GM18858 (cell line): ENCODE measurements around the gene WDPCP.
"Not testable (repeated sequence)": the region's sequence is repeated elsewhere in the genome, so short reads cannot be mapped to it uniquely, and the experiment has no call there.

Source experiments
- ATAC-seq: cut with Tn5 transposase; IDR thresholded peaks from one replicate; pipeline ENCODE4 v1.9.1; 2021; ENCODE audit not compliant: unreplicated experiment

WDPCP gene

GRCh38 chr2:63469313-63469712 lies 119.0 kb downstream of the WDPCP start:
- not testable (repeated sequence) for ATAC-seq

GRCh38 chr2:63465633-63466032 lies 122.6 kb downstream of the WDPCP start:
- no peak for ATAC-seq

GRCh38 chr2:63463142-63463541 lies 125.1 kb downstream of the WDPCP start:
- ATAC-seq: no peak

- no peak for ATAC-seq
Observed at GRCh38 chr2:63446658-63447057, 141.6 kb downstream of the WDPCP start.

- peak; percentile 44 for ATAC-seq
Observed at GRCh38 chr2:63444565-63445288, 143.6 kb downstream of the WDPCP start.

GRCh38 chr2:63440612-63441011 lies 147.7 kb downstream of the WDPCP start:
- ATAC-seq: no peak

- no peak for ATAC-seq
Observed at GRCh38 chr2:63438181-63438580, 150.1 kb downstream of the WDPCP start.

GRCh38 chr2:63436488-63436887 lies 151.8 kb downstream of the WDPCP start:
- ATAC-seq: no peak

- no peak for ATAC-seq
Observed at GRCh38 chr2:63435070-63435469, 153.2 kb downstream of the WDPCP start.

- no peak for ATAC-seq
Observed at GRCh38 chr2:63434024-63435001, 154.0 kb downstream of the WDPCP start.

- ATAC-seq: no peak
Observed at GRCh38 chr2:63432373-63432772, 155.9 kb downstream of the WDPCP start.

- no peak for ATAC-seq
Observed at GRCh38 chr2:63425606-63426005, 162.7 kb downstream of the WDPCP start.

GRCh38 chr2:63425079-63425416 lies 163.2 kb downstream of the WDPCP start:
- ATAC-seq: no peak

GRCh38 chr2:63424329-63425078 lies 163.8 kb downstream of the WDPCP start:
- peak; percentile 88 for ATAC-seq

- ATAC-seq: no peak
Observed at GRCh38 chr2:63422556-63422955, 165.7 kb downstream of the WDPCP start.

- ATAC-seq: no peak
Observed at GRCh38 chr2:63408530-63408929, 179.7 kb downstream of the WDPCP start.

- no peak for ATAC-seq
Observed at GRCh38 chr2:63406641-63407040, 181.6 kb downstream of the WDPCP start.

- no peak for ATAC-seq
Observed at GRCh38 chr2:63403820-63404219, 184.5 kb downstream of the WDPCP start.

- not testable (repeated sequence) for ATAC-seq
Observed at GRCh38 chr2:63402889-63403288, 185.4 kb downstream of the WDPCP start.

- ATAC-seq: no peak
Observed at GRCh38 chr2:63399156-63399555, 189.1 kb downstream of the WDPCP start.

GRCh38 chr2:63379451-63379850 lies 208.8 kb downstream of the WDPCP start:
- no peak for ATAC-seq
